NCI-H2029 treated with DMSO at 0.1 percent for 48 hours (cell line): Measurements from ENCODE around the gene ARHGEF10L.

Experiments
- DNase-seq: peaks from one replicate; lab custom pipeline; 2025; lab: John Stamatoyannopoulos, UW

The ARHGEF10L gene

DNA sequence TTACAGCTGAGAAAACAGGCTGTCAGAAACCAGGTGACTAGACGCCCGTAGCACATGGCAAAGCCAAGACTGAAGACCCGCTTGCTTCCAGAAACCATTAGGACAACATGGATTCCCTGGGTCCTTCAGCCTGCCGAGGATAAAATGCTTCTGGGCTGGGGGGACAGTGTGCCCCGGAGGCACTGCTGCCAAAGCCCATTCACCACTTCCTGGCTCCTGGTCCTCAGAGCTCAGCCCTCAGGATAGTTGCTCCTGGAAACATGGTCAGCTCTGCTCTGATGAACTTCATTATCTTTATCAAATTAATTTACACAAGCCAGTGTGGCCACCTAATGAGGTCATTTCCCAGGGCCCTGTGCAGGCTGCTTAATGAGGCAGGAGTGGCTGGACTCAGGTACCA is 174.5 kb downstream of the ARHGEF10L start:
- no peak for DNase-seq

GRCh38 chr1:17717594-17718535 is 178.4 kb downstream of the ARHGEF10L start:
- no peak for DNase-seq

- DNase-seq = no peak
Observed at GRCh38 chr1:17719874-17720273, 180.4 kb downstream of the ARHGEF10L start.

DNA sequence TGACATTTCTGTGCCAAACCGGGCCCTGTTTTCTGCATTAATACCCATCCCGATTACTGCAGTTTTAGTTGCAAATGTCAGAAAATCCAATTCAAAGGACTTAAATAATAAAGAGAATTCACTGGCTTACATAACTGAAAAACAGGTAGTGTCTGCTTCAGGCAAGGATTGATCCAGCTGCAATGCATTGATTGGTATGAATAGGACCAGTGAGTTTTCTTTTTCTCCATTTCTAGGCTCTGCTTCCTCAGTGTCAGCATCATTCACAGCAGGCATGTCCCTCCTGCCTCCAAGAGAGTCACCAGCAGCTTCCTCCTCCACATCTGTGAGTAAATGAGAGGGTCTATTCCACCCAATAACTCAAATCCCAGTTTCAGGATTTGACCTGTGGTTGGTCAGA is 181.9 kb downstream of the ARHGEF10L start:
- no peak for DNase-seq

- DNase-seq = no peak
Observed at GRCh38 chr1:17723684-17724083, 184.2 kb downstream of the ARHGEF10L start.

DNA sequence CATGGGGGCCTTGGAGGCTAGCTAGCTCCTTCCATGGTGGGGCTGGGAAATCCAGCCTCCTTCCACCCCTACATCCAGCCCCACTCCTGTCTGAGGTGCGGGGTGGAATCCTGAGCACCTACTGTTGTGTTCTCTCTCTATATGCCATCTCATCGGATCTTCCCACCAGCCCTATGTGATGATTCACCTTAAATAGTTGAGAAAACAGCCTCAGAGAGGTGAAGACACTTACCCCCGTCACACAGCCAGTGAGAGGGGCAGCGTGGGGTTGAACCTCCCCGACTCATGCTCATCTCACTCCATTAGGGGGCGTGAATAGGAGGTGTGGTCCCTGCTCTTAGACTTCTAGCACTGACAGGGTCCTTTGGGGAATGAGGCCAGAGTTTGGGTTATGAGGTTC is 184.7 kb downstream of the ARHGEF10L start:
- DNase-seq = no peak

GRCh38 chr1:17725084-17725719 is 185.7 kb downstream of the ARHGEF10L start:
- DNase-seq = no peak

GRCh38 chr1:17725811-17726582 is 186.5 kb downstream of the ARHGEF10L start:
- DNase-seq = no peak

DNA sequence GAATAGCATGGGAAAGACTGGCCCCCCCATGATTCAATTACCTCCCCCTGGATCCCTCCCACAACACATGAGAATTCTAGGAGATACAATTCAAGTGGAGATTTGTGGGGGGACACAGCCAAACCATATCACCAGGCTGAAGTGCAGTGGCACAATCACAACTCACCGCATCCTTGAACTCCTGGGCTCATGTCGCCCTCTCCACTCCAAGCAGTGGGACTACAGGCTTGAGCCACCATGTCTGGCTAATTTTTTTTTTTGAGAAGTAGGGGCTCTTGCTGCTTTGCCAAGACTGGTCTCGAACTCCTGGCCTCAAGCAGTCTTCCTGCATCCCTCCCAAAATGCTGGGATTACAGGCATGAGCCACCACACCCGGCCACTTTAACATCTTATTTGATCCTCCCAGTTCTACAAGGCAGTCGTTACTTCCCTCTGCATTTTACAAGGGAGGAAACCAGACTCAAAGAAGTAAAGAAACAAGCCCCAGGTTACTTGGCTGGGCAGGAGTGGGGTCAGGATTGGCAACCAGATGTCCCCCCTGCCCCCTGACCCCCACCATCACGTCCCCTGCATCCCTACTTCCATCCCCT is 188.7 kb downstream of the ARHGEF10L start:
- DNase-seq = no peak

DNA sequence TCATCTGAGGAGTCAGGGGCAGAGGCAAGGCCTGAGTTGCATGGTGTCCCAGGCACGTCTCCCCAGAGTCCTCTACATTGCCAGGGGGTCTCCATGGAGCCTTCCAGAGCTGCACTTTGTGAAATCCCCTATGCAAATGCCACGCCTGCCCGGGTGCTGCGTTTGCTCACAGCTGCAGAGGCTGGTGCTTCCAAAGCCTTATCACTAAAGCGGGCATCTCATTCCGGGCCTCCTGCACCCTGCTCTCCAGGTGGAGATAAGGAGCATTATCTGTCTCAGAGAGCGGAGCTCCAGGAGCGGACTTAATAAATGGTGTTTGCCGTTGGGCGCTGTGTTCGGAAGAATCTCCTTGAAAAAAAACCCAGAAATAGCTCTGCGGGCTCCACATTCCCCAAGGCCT is 189.8 kb downstream of the ARHGEF10L start:
- no peak for DNase-seq

- no peak for DNase-seq
Observed at GRCh38 chr1:17729909-17730308, 190.4 kb downstream of the ARHGEF10L start.

- DNase-seq = no peak
Observed at GRCh38 chr1:17731460-17731859, 192.0 kb downstream of the ARHGEF10L start.

- DNase-seq = no peak
Observed at GRCh38 chr1:17732475-17732874, 193.0 kb downstream of the ARHGEF10L start.

DNA sequence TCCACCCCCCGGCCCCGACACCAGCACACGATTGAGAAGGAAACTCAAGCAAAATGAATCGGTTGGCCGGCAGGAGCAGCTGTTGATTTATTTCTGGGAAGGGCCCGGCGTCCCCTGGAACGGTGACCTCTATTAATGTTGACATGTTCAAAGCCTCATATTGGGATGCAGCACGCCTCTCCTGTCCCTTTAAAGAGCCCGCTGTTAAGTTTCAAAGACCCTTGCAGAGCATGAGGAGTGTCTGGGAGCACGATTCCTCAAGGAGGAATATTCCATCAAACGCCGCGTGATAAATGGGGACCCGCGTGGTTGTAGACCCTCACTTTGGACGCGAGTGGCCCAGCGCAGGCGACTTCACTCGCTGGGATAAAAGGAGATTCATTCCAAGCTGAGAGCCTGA is 194.2 kb downstream of the ARHGEF10L start:
- no peak for DNase-seq

DNA sequence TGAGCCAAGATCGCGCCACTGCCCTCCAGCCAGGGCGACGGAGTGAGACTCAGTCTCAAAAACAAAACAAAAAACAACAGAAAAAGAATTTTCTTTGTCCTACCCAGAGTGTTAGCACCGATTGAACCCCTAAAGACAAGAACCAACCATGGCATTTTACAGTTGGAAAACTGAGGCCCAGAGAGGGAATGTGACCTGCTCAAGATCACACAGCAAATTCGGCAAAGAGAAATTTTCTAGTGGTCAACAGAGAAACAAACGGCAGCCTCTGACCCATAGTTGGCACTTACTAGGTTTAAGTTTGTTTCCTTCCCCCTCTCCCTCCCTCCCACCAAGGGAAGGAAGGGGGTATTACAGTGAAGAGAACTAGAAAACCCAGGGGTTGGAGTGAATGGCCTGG is 195.1 kb downstream of the ARHGEF10L start:
- no peak for DNase-seq

GRCh38 chr1:17735348-17735747 is 195.8 kb downstream of the ARHGEF10L start:
- no peak for DNase-seq

- DNase-seq = no peak
Observed at GRCh38 chr1:17735793-17736192, 196.3 kb downstream of the ARHGEF10L start.

DNA sequence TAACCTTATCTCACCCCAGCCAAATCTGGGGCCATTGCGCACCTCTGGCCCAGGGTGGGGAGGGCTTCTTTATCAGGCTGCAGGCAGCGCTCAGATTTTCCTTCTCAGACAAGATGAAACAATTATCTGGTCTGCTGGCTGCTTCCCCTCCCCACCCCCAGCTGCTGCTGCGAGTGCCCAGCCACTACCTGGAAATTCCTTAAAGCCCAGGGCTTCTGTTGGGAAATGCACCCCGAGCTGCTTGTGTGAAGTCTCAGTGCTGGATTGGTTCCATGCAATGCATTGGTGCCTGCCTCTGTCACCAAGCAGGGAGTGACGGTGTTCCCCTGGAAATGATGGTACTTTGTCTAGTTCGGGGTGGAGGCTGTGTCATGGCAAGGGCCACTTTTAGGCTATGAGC is 197.1 kb downstream of the ARHGEF10L start:
- DNase-seq = no peak

DNA sequence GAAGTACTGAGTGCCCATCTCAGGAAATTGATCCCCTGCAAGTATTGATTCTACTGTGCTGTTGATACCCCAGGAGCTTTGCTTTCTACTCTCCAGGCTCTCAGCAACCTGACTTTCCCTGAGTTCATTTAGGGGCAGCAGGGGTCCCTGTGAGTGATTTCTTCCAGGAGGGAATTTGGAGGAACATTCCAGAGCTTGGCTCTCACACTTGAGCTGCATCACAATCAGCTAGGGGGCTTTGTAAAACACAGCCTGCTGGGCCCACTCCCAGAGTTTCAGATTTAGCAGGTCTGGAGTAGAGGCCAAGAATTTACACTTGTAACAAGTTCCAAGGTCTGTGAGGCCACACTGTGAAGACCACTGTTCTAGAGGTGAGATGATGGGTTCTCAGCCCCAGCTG is 199.6 kb downstream of the ARHGEF10L start:
- DNase-seq = no peak

- no peak for DNase-seq
Observed at GRCh38 chr1:17741052-17741451, 201.6 kb downstream of the ARHGEF10L start.

- no peak for DNase-seq
Observed at GRCh38 chr1:17742583-17742982, 203.1 kb downstream of the ARHGEF10L start.

DNA sequence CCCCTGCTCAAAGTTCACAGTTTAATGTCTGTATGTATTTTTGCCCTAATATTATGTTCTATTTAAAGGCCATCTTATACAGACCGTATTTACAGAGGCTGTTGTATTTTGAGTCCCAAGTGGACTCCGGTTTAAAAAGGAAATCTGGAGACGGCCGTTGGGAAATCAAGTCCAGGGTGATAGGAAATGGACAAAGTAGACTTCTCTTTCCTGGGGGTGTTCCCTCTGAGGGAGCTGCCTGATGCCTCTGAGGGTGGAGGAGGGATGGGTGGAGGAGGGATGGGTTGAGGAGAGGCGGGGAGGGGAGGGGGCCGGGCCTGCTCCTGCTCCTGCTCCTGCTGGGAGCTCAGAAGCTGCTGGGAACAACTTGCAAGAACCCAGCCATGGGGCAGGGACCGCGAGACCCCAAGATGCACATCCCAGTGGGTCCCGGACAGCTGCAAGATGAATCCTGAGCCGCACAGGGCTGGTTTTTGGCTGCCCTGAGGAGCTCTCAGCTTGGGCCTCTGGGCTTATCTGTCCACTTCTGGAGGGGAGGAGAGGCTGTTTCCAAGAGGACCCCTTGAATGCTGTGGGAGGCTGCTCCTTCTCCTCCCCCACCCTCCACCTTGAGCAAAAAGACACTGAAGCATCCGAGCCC is 203.6 kb downstream of the ARHGEF10L start:
- no peak for DNase-seq
